AG04450 (cell line): ENCODE data around the gene HECTD4. TPM values are rescaled to one million over a fixed set of nuclear protein-coding genes. Genes with fewer than 3 reads are reported as not detected.

ENCODE experiments used
- CTCF ChIA-PET: fragments of 300-600, 350-600 bp; formaldehyde crosslinking; extraction: SDS; loops from one replicate; lab custom pipeline; 2022; ENCODE audit warnings: antibody characterized with exemption, inconsistent platforms; lab: Charles Lee
- POLR2A ChIA-PET: fragments of 350-600 bp; formaldehyde crosslinking; extraction: SDS; loops from one replicate; lab custom pipeline; 2021; ENCODE audit warnings: antibody characterized with exemption, inconsistent platforms; lab: Yijun Ruan, JAX
- DNase-seq: peaks from one replicate; pipeline ENCODE4 v3.0.0-alpha.2; 2011; ENCODE audit warnings: low read depth, low spot score
- H3K27ac ChIP-seq: one replicate; pipeline ENCODE4 v1.5.1; 2012; ENCODE audit warnings: low read depth, low read length, control low read depth
- H3K27me3 ChIP-seq: one replicate; pipeline ENCODE4 v1.6.0; 2012; ENCODE audit warnings: low read length; ENCODE audit not compliant: control insufficient read depth, insufficient read depth
- H3K4me3 ChIP-seq: 2 replicates; pipeline ENCODE4 v1.5.1; 2011; ENCODE audit warnings: mild to moderate bottlenecking, low read depth, low read length, control low read depth
- H3K9me3 ChIP-seq: 2 replicates; pipeline ENCODE4 v1.5.1; 2012; ENCODE audit warnings: low read length; ENCODE audit not compliant: control insufficient read depth, insufficient read depth
- polyA plus RNA-seq: library from polyadenylated mRNA; depleted of rRNA; stranded (reverse); fragments of >200 nt; gene quantifications from 2 replicates; pipeline ENCODE4 v1.2.3, GENCODE V29; 2011
- TF ChIP-seq, protein P1 (sequence below): IDR thresholded peaks from 2 replicates; pipeline ENCODE4 v1.5.1; 2011; ENCODE audit warnings: low read depth, low read length, control low read depth, inconsistent platforms

The HECTD4 gene
- polyA plus RNA-seq, 1 experiment = 8.6 TPM

DNA sequence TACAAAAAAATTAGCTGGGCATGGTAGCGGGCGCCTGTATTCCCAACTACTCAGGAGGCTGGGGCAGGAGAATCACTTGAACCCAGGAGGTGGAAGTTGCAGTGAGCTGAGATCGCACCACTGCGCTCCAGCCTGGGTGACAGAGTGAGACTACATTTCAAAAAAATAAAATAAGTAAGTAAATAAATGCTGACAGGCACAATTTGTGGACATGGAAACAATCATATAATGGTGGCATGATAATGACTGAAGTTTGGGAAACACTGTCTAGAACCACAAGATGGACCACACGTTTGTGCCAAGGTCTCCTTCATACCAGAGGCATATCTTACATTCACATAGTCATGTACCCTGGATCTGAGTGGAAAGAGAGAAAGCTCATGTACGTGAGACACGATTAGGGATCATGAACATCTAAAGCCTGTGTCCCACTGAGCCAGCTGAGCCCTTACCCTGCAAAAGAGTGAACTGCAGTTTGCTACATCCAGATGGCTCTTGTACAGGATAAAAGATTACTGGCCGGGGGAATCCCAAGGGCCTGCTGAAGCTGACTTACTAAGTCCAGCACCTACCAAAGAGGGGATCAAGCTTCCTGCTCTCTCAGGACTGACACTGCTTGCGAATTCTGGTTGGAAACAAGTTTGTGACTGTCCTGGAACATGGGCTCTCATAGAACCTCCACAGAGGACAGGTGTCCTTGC lies 194.0 kb downstream of the HECTD4 start:
- no peak for DNase-seq
- Histone ChIP-seq H3K9me3 (no peaks in the 10 kb centered on the region; the same call in 1 of the 2 replicates), H3K4me3 (no peak overlapping the region), H3K27ac (no peak overlapping the region), H3K27me3 (no peaks in the 10 kb centered on the region)
- CTCF ChIA-PET = interaction anchor here (4.1 kb wide), 1 partner anchor 10 kb away, joined by 26 read pairs; no protein-coding TSS in a partner anchor
- TF ChIP-seq, protein P1, sequence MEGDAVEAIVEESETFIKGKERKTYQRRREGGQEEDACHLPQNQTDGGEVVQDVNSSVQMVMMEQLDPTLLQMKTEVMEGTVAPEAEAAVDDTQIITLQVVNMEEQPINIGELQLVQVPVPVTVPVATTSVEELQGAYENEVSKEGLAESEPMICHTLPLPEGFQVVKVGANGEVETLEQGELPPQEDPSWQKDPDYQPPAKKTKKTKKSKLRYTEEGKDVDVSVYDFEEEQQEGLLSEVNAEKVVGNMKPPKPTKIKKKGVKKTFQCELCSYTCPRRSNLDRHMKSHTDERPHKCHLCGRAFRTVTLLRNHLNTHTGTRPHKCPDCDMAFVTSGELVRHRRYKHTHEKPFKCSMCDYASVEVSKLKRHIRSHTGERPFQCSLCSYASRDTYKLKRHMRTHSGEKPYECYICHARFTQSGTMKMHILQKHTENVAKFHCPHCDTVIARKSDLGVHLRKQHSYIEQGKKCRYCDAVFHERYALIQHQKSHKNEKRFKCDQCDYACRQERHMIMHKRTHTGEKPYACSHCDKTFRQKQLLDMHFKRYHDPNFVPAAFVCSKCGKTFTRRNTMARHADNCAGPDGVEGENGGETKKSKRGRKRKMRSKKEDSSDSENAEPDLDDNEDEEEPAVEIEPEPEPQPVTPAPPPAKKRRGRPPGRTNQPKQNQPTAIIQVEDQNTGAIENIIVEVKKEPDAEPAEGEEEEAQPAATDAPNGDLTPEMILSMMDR = no peak
- POLR2A ChIA-PET = interaction anchor here (0.6 kb wide), 1 partner anchor 199 kb away, joined by 3 read pairs; no protein-coding TSS in a partner anchor

DNA sequence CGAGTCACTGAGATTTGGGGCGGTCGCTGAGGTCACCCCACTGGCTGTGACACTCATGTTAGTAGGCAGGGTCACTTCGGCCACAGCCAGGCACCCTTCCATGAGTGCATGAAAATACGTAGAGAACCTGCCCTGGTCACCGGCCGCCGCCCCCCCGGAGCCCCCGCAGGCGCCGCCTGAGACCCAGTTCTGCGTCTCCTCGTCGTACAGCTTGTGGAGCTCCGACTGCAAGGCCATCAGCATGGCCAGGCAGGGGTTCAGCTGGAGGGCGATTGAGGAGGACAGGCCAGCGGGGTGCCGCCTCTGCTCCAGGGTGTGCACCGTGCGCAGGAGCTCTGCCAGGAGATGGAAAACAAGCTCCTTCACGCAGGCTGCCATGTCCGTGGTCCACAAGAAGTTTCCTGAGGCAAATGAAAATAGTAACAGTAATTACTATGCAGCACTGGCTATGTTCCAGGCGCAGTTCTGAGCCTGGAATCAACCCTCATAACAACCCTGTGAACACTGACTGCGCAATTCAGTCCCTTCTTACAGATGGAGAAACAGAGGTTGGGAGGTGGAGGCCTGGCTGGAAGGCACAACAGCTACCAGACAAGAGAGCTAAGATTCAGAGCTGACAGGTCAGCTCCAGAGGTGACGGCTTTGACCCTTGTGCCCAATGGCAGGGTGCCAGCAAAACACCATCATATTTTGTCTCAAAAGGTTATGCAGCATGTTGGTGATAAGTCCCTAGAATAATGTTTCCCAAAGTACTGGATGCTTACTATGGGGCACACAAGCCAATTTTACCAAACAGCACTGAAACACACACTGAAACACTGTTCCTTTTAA lies 196.9 kb downstream of the HECTD4 start:
- TF ChIP-seq, protein P1 = no peak
- DNase-seq = no peak
- POLR2A ChIA-PET = interaction anchor here (1.3 kb wide), 1 partner anchor 41 kb away, joined by 9 read pairs; no protein-coding TSS in a partner anchor

DNA sequence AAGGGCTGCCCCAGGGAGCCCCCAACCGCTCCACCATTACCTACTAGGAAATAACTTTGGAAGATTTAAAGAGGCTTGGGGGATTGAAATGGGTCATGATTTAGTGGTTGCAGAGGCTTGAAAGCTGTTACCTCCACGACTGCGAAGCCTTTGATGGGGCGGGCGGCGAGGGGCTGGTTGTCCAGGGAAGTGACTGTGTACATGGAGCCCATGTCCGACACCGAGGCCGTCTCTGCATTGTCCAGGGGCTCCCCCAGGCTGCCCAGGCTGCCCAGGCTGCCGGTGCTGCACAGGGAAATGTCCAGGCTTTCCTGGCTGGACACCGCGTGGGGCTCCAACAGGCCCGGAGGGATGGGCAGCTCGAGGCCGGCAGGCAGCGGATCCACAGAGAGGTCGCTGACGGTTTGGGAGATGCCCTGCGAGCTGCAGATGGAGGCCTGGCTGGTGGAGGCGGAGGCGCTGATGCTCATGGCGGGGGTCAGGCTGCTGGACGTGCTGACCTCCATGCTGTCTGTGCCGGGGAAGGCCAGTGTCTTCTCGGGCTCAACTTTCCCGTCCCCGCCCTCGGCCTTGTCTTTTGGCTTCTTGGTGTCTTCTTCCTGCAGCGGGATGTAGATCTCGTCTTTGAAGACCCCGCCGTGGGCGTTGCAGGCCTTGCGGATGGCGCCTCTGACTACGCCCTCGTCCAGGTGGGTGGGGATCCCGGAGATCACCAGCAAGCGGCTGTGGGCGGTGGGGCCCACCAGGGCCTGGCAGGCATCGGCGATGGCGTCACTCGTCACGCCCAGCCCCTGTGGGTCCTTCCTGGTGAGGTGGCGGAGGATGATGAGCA lies 198.0 kb downstream of the HECTD4 start:
- H3K27me3 ChIP-seq = no peaks in the 10 kb centered on the region
- POLR2A ChIA-PET = no interaction called here
- CTCF ChIA-PET = interaction anchor here (1.2 kb wide), 1 partner anchor 14 kb away, joined by 3 read pairs; no protein-coding TSS in a partner anchor
- H3K9me3 ChIP-seq = no peaks in the 10 kb centered on the region; the same call in 1 of the 2 replicates
- DNase-seq = no peak
- no peak overlapping the region for H3K4me3 ChIP-seq
- TF ChIP-seq, protein P1 = no peak
- peak overlapping the region; percentile 57 for H3K27ac ChIP-seq

More for the DNA sequence above, 196.9 kb downstream of the HECTD4 start:
- Histone ChIP-seq H3K27me3 (no peaks in the 10 kb centered on the region), H3K9me3 (no peaks in the 10 kb centered on the region; the same call in 1 of the 2 replicates), H3K27ac (no peak overlapping the region), H3K4me3 (no peak overlapping the region)
- CTCF ChIA-PET = interaction anchor here (0.7 to 4.1 kb wide), 2 partner anchors 12 to 161 kb away, joined by 4 to 26 read pairs; no protein-coding TSS in a partner anchor

DNA sequence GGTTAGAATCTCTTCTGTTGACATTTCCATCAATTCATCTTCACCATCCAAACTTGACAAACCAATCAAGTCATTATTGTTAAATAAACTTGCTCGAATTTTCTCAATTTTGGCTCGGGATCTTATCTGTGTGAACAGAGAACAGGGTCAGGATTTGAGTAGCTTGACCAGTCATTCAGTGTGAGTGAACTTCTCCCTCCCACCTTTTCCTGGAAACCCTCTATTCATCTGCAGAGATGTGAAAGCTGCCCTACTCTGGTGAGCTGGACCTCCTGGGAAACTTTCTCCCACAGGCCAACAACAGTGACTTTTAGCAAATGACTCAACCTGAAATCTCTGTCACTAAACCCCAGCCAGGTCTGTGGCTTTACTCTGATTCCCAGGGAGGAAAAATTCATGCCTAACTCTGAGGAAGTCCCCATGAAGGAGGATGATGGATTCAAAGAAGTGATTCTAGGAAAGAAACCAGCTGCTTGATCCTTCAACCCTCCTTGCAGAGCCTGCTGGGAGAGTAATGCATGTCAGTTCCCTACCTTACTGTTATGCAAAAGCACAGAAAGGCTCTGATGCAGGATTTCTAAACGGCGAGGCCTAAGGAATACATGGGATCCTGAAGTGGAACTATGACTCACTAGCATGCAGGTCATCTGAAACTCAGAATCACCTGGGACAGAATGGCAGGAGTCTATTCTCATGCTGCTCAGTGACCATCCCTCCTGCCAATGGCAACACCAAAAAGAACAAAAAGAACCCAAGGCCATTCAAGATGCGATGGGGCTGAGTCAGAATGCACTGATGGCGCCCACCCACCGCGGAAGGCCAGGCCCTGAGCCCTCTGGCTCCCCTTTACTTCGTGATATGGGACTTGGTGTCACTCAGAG lies 198.8 kb downstream of the HECTD4 start:
- ChIA-PET POLR2A (no interaction called here), CTCF (interaction anchor here (1.0 to 1.2 kb wide), 3 partner anchors 14 to 17 kb away, joined by 3 read pairs; no protein-coding TSS in a partner anchor)
- TF ChIP-seq, protein P1 = no peak
- no peak overlapping the region for H3K4me3 ChIP-seq
- no peaks in the 10 kb centered on the region for H3K27me3 ChIP-seq
- peak overlapping the region; percentile 57 for H3K27ac ChIP-seq
- H3K9me3 ChIP-seq = no peaks in the 10 kb centered on the region; the same call in 1 of the 2 replicates
- no peak for DNase-seq
